ENCODE data around the gene ANKRD28. TPM values are rescaled to one million over a fixed set of nuclear protein-coding genes. Genes with fewer than 3 reads are reported as not detected.
"Not testable (repeated sequence)": the region's sequence is repeated elsewhere in the genome, so short reads cannot be mapped to it uniquely, and the experiment has no call there.

Gene ANKRD28
- 43.7 to 45.0 TPM (median 44.0 TPM) in 3 replicates for total RNA-seq

- Mint-ChIP-seq H3K36me3 (peaks cover 3% of the 10 kb centered on the region), H3K27me3 (ENCODE audit: low read depth) (no peaks in the 10 kb centered on the region), H3K4me1 (peaks cover 57% of the 10 kb centered on the region), H3K27ac (peak within 1 kb of the TSS; percentile 97), H3K9me3 (no peaks in the 10 kb centered on the region), H3K4me3 (peak within 1 kb of the TSS; percentile 67)
- no peak for DNase-seq (ENCODE audit: low spot score in 2 of 2, unreplicated experiment in 2 of 2)
- TF ChIP-seq CTCF (IDR thresholded peaks at IDR 0.05; ENCODE audit: unreplicated experiment) = peak; percentile 14
These were observed at the start of gene ANKRD28 for GRCh38 chr3:15797642-15798303. Gene ANKRD28 (minus strand): TSS chr3:15797979. CDS start chr3:15796521, 1,458 bp downstream.

GRCh38 chr3:15847239-15847638 lies 49.5 kb upstream of the ANKRD28 start:
- H3K36me3 Mint-ChIP-seq = peaks cover 24% of the 10 kb centered on the region
- no peak overlapping the region for H3K27ac Mint-ChIP-seq
- DNase-seq (ENCODE audit: low spot score in 2 of 2, unreplicated experiment in 2 of 2) = no peak
- TF ChIP-seq CTCF (IDR thresholded peaks at IDR 0.05; ENCODE audit: unreplicated experiment) = no peak
- H3K4me1 Mint-ChIP-seq = no peaks in the 10 kb centered on the region
- H3K27me3 Mint-ChIP-seq (ENCODE audit: low read depth) = no peaks in the 10 kb centered on the region
- H3K9me3 Mint-ChIP-seq = peaks cover 22% of the 10 kb centered on the region
- H3K4me3 Mint-ChIP-seq = no peak overlapping the region

- H3K27me3 Mint-ChIP-seq (ENCODE audit: low read depth) = no peaks in the 10 kb centered on the region
- DNase-seq (ENCODE audit: low spot score in 2 of 2, unreplicated experiment in 2 of 2) = no peak
- peaks cover 19% of the 10 kb centered on the region for H3K9me3 Mint-ChIP-seq
- H3K27ac Mint-ChIP-seq = no peak overlapping the region
- H3K36me3 Mint-ChIP-seq = peaks cover 24% of the 10 kb centered on the region
- no peak overlapping the region for H3K4me3 Mint-ChIP-seq
- no peaks in the 10 kb centered on the region for H3K4me1 Mint-ChIP-seq
- TF ChIP-seq CTCF (IDR thresholded peaks at IDR 0.05; ENCODE audit: unreplicated experiment) = no peak
These were observed 48.8 kb upstream of the ANKRD28 start for GRCh38 chr3:15846606-15847005.

- DNase-seq (ENCODE audit: low spot score in 2 of 2, unreplicated experiment in 2 of 2) = no peak
- H3K36me3 Mint-ChIP-seq = peaks cover 24% of the 10 kb centered on the region
- H3K27ac Mint-ChIP-seq = no peak overlapping the region
- H3K27me3 Mint-ChIP-seq (ENCODE audit: low read depth) = no peaks in the 10 kb centered on the region
- H3K4me3 Mint-ChIP-seq = no peak overlapping the region
- TF ChIP-seq CTCF (IDR thresholded peaks at IDR 0.05; ENCODE audit: unreplicated experiment) = no peak
- H3K4me1 Mint-ChIP-seq = no peaks in the 10 kb centered on the region
- H3K9me3 Mint-ChIP-seq = peaks cover 22% of the 10 kb centered on the region
These were observed 47.7 kb upstream of the ANKRD28 start for GRCh38 chr3:15845475-15845874.

GRCh38 chr3:15844889-15845288 lies 47.1 kb upstream of the ANKRD28 start:
- Mint-ChIP-seq H3K4me3 (no peak overlapping the region), H3K27ac (no peak overlapping the region), H3K36me3 (peaks cover 26% of the 10 kb centered on the region), H3K9me3 (peaks cover 25% of the 10 kb centered on the region), H3K4me1 (no peaks in the 10 kb centered on the region), H3K27me3 (ENCODE audit: low read depth) (no peaks in the 10 kb centered on the region)
- DNase-seq (ENCODE audit: low spot score in 2 of 2, unreplicated experiment in 2 of 2) = no peak
- no peak for TF ChIP-seq CTCF (IDR thresholded peaks at IDR 0.05; ENCODE audit: unreplicated experiment)

- not testable (repeated sequence) for DNase-seq (ENCODE audit: low spot score in 2 of 2, unreplicated experiment in 2 of 2); H3K4me1 Mint-ChIP-seq; H3K4me3 Mint-ChIP-seq; H3K27ac Mint-ChIP-seq; H3K27me3 Mint-ChIP-seq (ENCODE audit: low read depth)
- Mint-ChIP-seq H3K36me3 (peaks cover 36% of the 10 kb centered on the region), H3K9me3 (peaks cover 42% of the 10 kb centered on the region)
These were observed 43.6 kb upstream of the ANKRD28 start for GRCh38 chr3:15841091-15841973.
